A549 (cell line): ENCODE measurements around the gene OR2V1. TPM values are rescaled to one million over a fixed set of nuclear protein-coding genes. Genes with fewer than 3 reads are reported as not detected.
A peak's percentile ranks its signal among the peaks of the same experiment; 100 is the strongest.

Experiments used
- ATAC-seq, 2 experiments: fragments of 200-7000 bp in 1 of 2; fragments of >200 bp in 1 of 2; cut with Nextera tagmentation in 1 of 2; cut with Tn5 transposase in 1 of 2; 3 replicates each; pipeline versions ENCODE4 v1.8.0 to v1.9.1; 2018 to 2020; ENCODE audit warnings: mild to moderate bottlenecking in 1 of 2, moderate library complexity in 1 of 2
- CTCF ChIA-PET: fragments of 300-600 bp; sonication (Branson Sonifier 250); formaldehyde crosslinking; extraction: SDS; loops from one replicate; lab custom pipeline; 2021; ENCODE audit warnings: antibody characterized with exemption, inconsistent platforms; lab: Yijun Ruan, JAX
- POLR2A ChIA-PET: fragments of 350-600 bp; formaldehyde crosslinking; extraction: SDS; loops from one replicate; lab custom pipeline; 2021; ENCODE audit warnings: antibody characterized with exemption, inconsistent platforms; lab: Yijun Ruan, JAX
- DNase-seq, 2 experiments: peaks; one replicate each; pipeline versions ENCODE4 v3.0.0 to v3.0.0-alpha.2; 2011 to 2016; ENCODE audit warnings: low read depth in 1 of 2, low spot score in 1 of 2
- FAIRE-seq: peaks from 2 replicates; lab custom pipeline; 2011; peaks lifted over from hg19 to GRCh38; lab: Jason Lieb, UNC
- H3K27ac ChIP-seq, 2 experiments: fragments of >200 bp; sonication (Bioruptor Twin); formaldehyde crosslinking; 3 replicates each; pipeline ENCODE4 v1.5.1; 2016 to 2017
- H3K4me1 ChIP-seq: fragments of >200 bp; sonication (Bioruptor Twin); formaldehyde crosslinking; 3 replicates; pipeline ENCODE4 v1.6.1; 2016
- H3K4me2 ChIP-seq: fragments of >200 bp; sonication (Bioruptor Twin); formaldehyde crosslinking; 3 replicates; pipeline ENCODE4 v1.6.1; 2016
- H3K4me3 ChIP-seq: fragments of >200 bp; sonication (Bioruptor Twin); formaldehyde crosslinking; 3 replicates; pipeline ENCODE4 v1.5.1; 2016
- H3K9me3 ChIP-seq: fragments of >200 bp; sonication (Bioruptor Twin); formaldehyde crosslinking; 3 replicates; pipeline ENCODE4 v1.6.1; 2016
- BHLHE40 ChIP-seq: IDR thresholded peaks from 2 replicates; pipeline ENCODE4 v1.6.1; 2012; ENCODE audit warnings: low read depth, low read length, inconsistent platforms
- CBX2 ChIP-seq: fragments of 200-600 bp; sonication (generic); IDR thresholded peaks from 2 replicates; pipeline ENCODE4 v1.6.1; 2016; ENCODE audit warnings: low read depth, mild to moderate bottlenecking, borderline replicate concordance
- CBX8 ChIP-seq: fragments of 200-600 bp; sonication (generic); IDR thresholded peaks from 2 replicates; pipeline ENCODE4 v1.6.1; 2016
- CEBPB ChIP-seq, 2 experiments: fragments of >200 bp in 1 of 2; sonication (Bioruptor Twin) in 1 of 2; formaldehyde crosslinking in 1 of 2; IDR thresholded peaks; 2 replicates each; pipeline ENCODE4 v1.6.1; 2012 to 2016
- E2F6 ChIP-seq: IDR thresholded peaks from 2 replicates; pipeline ENCODE4 v1.6.1; 2012; ENCODE audit warnings: low read depth, borderline replicate concordance
- EHF ChIP-seq: fragments of 250-450 bp; sonication (Bioruptor Pico); IDR thresholded peaks from 2 replicates; pipeline ENCODE4 v1.5.0; 2020; ENCODE audit warnings: mild to moderate bottlenecking
- EP300 ChIP-seq, 2 experiments: fragments of >200 bp; sonication (Bioruptor Twin); formaldehyde crosslinking; IDR thresholded peaks; 2 replicates in 1 of 2; 3 replicates in 1 of 2; pipeline ENCODE4 v1.6.1; 2016 to 2017
- ESRRA ChIP-seq: fragments of 150-350 bp; IDR thresholded peaks from 2 replicates; pipeline ENCODE4 v1.6.1; 2014; ENCODE audit warnings: mild to moderate bottlenecking, low read length, borderline replicate concordance
- FOSL2 ChIP-seq, 2 experiments: fragments of 450-650 bp in 1 of 2; fragments of >200 bp in 1 of 2; sonication (Bioruptor Twin) in 1 of 2; formaldehyde crosslinking; IDR thresholded peaks; 2 replicates each; pipeline versions ENCODE4 v1.5.0 to v1.6.1; 2016 to 2020; ENCODE audit warnings: mild to moderate bottlenecking in 1 of 2, moderate library complexity in 1 of 2
- HOXB5 ChIP-seq: fragments of 250-450 bp; sonication (Bioruptor Pico); IDR thresholded peaks from 2 replicates; pipeline ENCODE4 v1.5.0; 2020; ENCODE audit warnings: mild to moderate bottlenecking, moderate library complexity
- JUN ChIP-seq, 2 experiments: fragments of >200 bp; sonication (Bioruptor Twin); formaldehyde crosslinking; IDR thresholded peaks; 2 replicates in 1 of 2; 3 replicates in 1 of 2; pipeline ENCODE4 v1.6.1; 2016 to 2017
- KDM5A ChIP-seq: fragments of 200-600 bp; sonication (generic); IDR thresholded peaks from 2 replicates; pipeline ENCODE4 v1.6.1; 2016; ENCODE audit warnings: antibody characterized with exemption, mild to moderate bottlenecking
- PBX3 ChIP-seq: IDR thresholded peaks from 2 replicates; pipeline ENCODE4 v1.6.1; 2012
- PHF8 ChIP-seq: fragments of 200-600 bp; sonication (generic); IDR thresholded peaks from 2 replicates; pipeline ENCODE4 v1.6.1; 2016; ENCODE audit warnings: low read depth, mild to moderate bottlenecking, antibody characterized with exemption, moderate library complexity, borderline replicate concordance
- POLR2AphosphoS2 ChIP-seq: conservative IDR thresholded peaks from 2 replicates; pipeline ENCODE4 v1.6.1; 2012; ENCODE audit warnings: low read length, improper control_type of control experiment, inconsistent platforms
- RAD21 ChIP-seq, 2 experiments: fragments of >200 bp in 1 of 2; sonication (Bioruptor Twin) in 1 of 2; formaldehyde crosslinking in 1 of 2; IDR thresholded peaks in 1 of 2; conservative IDR thresholded peaks in 1 of 2; 2 replicates in 1 of 2; 3 replicates in 1 of 2; pipeline ENCODE4 v1.6.1; 2012 to 2018; ENCODE audit warnings: inconsistent platforms in 1 of 2
- RARB ChIP-seq: fragments of 250-450 bp; sonication (Bioruptor Pico); IDR thresholded peaks from 2 replicates; pipeline ENCODE4 v1.8.0; 2021; ENCODE audit warnings: mild to moderate bottlenecking, moderate library complexity
- RCOR1 ChIP-seq: fragments of 150-350 bp; IDR thresholded peaks from 2 replicates; pipeline ENCODE4 v1.6.1; 2014; ENCODE audit warnings: antibody characterized with exemption, low read length, low read depth
- RFX5 ChIP-seq: fragments of 450-650 bp; IDR thresholded peaks from 2 replicates; pipeline ENCODE4 v1.7.1; 2014; ENCODE audit warnings: antibody characterized with exemption, mild to moderate bottlenecking, moderate library complexity
- SMC3 ChIP-seq: fragments of >200 bp; sonication (Bioruptor Twin); formaldehyde crosslinking; IDR thresholded peaks from 3 replicates; pipeline ENCODE4 v1.6.1; 2018; ENCODE audit warnings: inconsistent platforms
- TP53 ChIP-seq: fragments of 250-450 bp; sonication (Bioruptor Pico); IDR thresholded peaks from 2 replicates; pipeline ENCODE4 v1.5.0; 2021; ENCODE audit warnings: mild to moderate bottlenecking, moderate library complexity
- WGBS: methylation state at CpG from one replicate; pipeline ENCODE4 v1.1.6; 2017; ENCODE audit errors: missing lambda C conversion rate; 5-methylcytosine and 5-hydroxymethylcytosine counted together
- polyA plus RNA-seq, 4 experiments: library from polyadenylated mRNA; depleted of rRNA in 3 of 4; stranded (reverse); fragments of >200 nt; fragmentation: RNase III in 1 of 4; extraction: RNeasy Plus Mini Kit Qiagen cat#74134 plus additional on column Dnase treatment in 1 of 4; gene quantifications; 2 replicates in 3 of 4; 3 replicates in 1 of 4; pipeline ENCODE4 v1.2.3, GENCODE V29; 2011 to 2017

The OR2V1 gene
- polyA plus RNA-seq, 2 of the 4 experiments (the other 2 are of a cell fraction): not detected

GRCh38 chr5:181142054-181142453, 11.1 kb upstream of the OR2V1 start (continued):
- no peak for TF ChIP-seq POLR2AphosphoS2
- TF ChIP-seq KDM5A: no peak
- TF ChIP-seq PBX3: no peak
- no peak for TF ChIP-seq RCOR1
- no peak for TF ChIP-seq RAD21 (conservative IDR thresholded peaks at IDR 0.05 in 1 of 2, IDR thresholded peaks at IDR 0.05 in 1 of 2)
- no peak for TF ChIP-seq EHF (CRISPR knock-in tag)
- no peak for TF ChIP-seq PHF8
- TF ChIP-seq BHLHE40: no peak
- TF ChIP-seq SMC3: no peak
- no peak for TF ChIP-seq HOXB5 (CRISPR knock-in tag)

GRCh38 chr5:181140766-181141165, 9.8 kb upstream of the OR2V1 start:
- DNase-seq (no peak), ATAC-seq (no peak), FAIRE-seq (no peak)
- 50% methylated on average over 3 of the region's 3 CpGs for WGBS
- no peaks in the 10 kb centered on the region for H3K4me1 ChIP-seq
- TF ChIP-seq RFX5 (no peak), JUN (IDR thresholded peaks at IDR 0.05) (no peak), FOSL2 (IDR thresholded peaks at IDR 0.05) (no peak), FOSL2 (CRISPR knock-in tag; IDR thresholded peaks at IDR 0.05) (no peak), CBX2 (no peak), E2F6 (no peak), TP53 (CRISPR knock-in tag) (no peak), CEBPB (IDR thresholded peaks at IDR 0.05) (no peak)
- no peak overlapping the region for H3K4me3 ChIP-seq
- no peak overlapping the region for H3K27ac ChIP-seq
- ChIA-PET CTCF (interaction anchor here (0.8 to 1.6 kb wide), 3 partner anchors 18 to 48 kb away, joined by 3 to 6 read pairs (median 4); no protein-coding TSS in a partner anchor), POLR2A (no interaction called here)
- no peak overlapping the region for H3K4me2 ChIP-seq
- peaks cover 3% of the 10 kb centered on the region; the same call in 1 of the 3 replicates for H3K9me3 ChIP-seq

- DNase-seq: peak in 1 of 2 experiments; percentile 52
- H3K4me1 ChIP-seq: peaks cover 18% of the 10 kb centered on the region
- POLR2A ChIA-PET: no interaction called here
- H3K4me2 ChIP-seq: no peak overlapping the region
- peak; percentile 51 to 78; a peak in 4 of 6 replicates for ATAC-seq
- H3K9me3 ChIP-seq: peaks cover 3% of the 10 kb centered on the region; the same call in 1 of the 3 replicates
- 29% methylated on average over 5 of the region's 5 CpGs for WGBS
- peak overlapping the region in 1 of 2 experiments; percentile 12; a peak in 1 of 6 replicates for H3K27ac ChIP-seq
- TF ChIP-seq ESRRA (no peak), EP300 (IDR thresholded peaks at IDR 0.05) (no peak), RARB (no peak), CBX8 (no peak)
- TF ChIP-seq, all 56 proteins: peak for 0
- H3K4me3 ChIP-seq: no peak overlapping the region
- CTCF ChIA-PET: interaction anchor here (0.6 to 3.5 kb wide), 8 partner anchors 10 to 269 kb away, joined by 3 to 15 read pairs (median 3); no protein-coding TSS in a partner anchor
- FAIRE-seq: no peak
Observed at GRCh38 chr5:181138258-181138657, 7.3 kb upstream of the OR2V1 start.

GRCh38 chr5:181136361-181136955, 5.5 kb upstream of the OR2V1 start:
- H3K4me1 ChIP-seq: peaks cover 25% of the 10 kb centered on the region
- ChIA-PET CTCF (interaction anchor here (3.5 kb wide), 1 partner anchor 23 kb away, joined by 15 read pairs; no protein-coding TSS in a partner anchor), POLR2A (no interaction called here)

More at GRCh38 chr5:181136361-181136955, 5.5 kb upstream of the OR2V1 start:
- DNase-seq (no peak), ATAC-seq (no peak), FAIRE-seq (peak; percentile 61)
- WGBS: 83% methylated on average over 4 of the region's 4 CpGs
- Histone ChIP-seq H3K27ac (no peak overlapping the region), H3K9me3 (peaks cover 3% of the 10 kb centered on the region; the same call in 1 of the 3 replicates), H3K4me2 (no peak overlapping the region), H3K4me3 (no peak overlapping the region)
- TF ChIP-seq EP300 (IDR thresholded peaks at IDR 0.05): no peak
- TF ChIP-seq HOXB5 (CRISPR knock-in tag): no peak
